A549 (cell line): ENCODE measurements around the gene SRSF12. TPM values are rescaled to one million over a fixed set of nuclear protein-coding genes. Genes with fewer than 3 reads are reported as not detected.
A peak's percentile ranks its signal among the peaks of the same experiment; 100 is the strongest.

Source experiments
- ATAC-seq, 2 experiments: fragments of 200-7000 bp in 1 of 2; fragments of >200 bp in 1 of 2; cut with Nextera tagmentation in 1 of 2; cut with Tn5 transposase in 1 of 2; 3 replicates each; pipeline versions ENCODE4 v1.8.0 to v1.9.1; 2018 to 2020; ENCODE audit warnings: mild to moderate bottlenecking in 1 of 2, moderate library complexity in 1 of 2
- CTCF ChIA-PET: fragments of 300-600 bp; sonication (Branson Sonifier 250); formaldehyde crosslinking; extraction: SDS; loops from one replicate; lab custom pipeline; 2021; ENCODE audit warnings: antibody characterized with exemption, inconsistent platforms; lab: Yijun Ruan, JAX
- POLR2A ChIA-PET: fragments of 350-600 bp; formaldehyde crosslinking; extraction: SDS; loops from one replicate; lab custom pipeline; 2021; ENCODE audit warnings: antibody characterized with exemption, inconsistent platforms; lab: Yijun Ruan, JAX
- DNase-seq, 2 experiments: peaks; one replicate each; pipeline versions ENCODE4 v3.0.0 to v3.0.0-alpha.2; 2011 to 2016; ENCODE audit warnings: low read depth in 1 of 2, low spot score in 1 of 2
- FAIRE-seq: peaks from 2 replicates; lab custom pipeline; 2011; peaks lifted over from hg19 to GRCh38; lab: Jason Lieb, UNC
- H3K27ac ChIP-seq, 2 experiments: fragments of >200 bp; sonication (Bioruptor Twin); formaldehyde crosslinking; 3 replicates each; pipeline ENCODE4 v1.5.1; 2016 to 2017
- H3K4me1 ChIP-seq: fragments of >200 bp; sonication (Bioruptor Twin); formaldehyde crosslinking; 3 replicates; pipeline ENCODE4 v1.6.1; 2016
- H3K4me2 ChIP-seq: fragments of >200 bp; sonication (Bioruptor Twin); formaldehyde crosslinking; 3 replicates; pipeline ENCODE4 v1.6.1; 2016
- H3K4me3 ChIP-seq: fragments of >200 bp; sonication (Bioruptor Twin); formaldehyde crosslinking; 3 replicates; pipeline ENCODE4 v1.5.1; 2016
- H3K9me3 ChIP-seq: fragments of >200 bp; sonication (Bioruptor Twin); formaldehyde crosslinking; 3 replicates; pipeline ENCODE4 v1.6.1; 2016
- BHLHE40 ChIP-seq: IDR thresholded peaks from 2 replicates; pipeline ENCODE4 v1.6.1; 2012; ENCODE audit warnings: low read depth, low read length, inconsistent platforms
- CBX2 ChIP-seq: fragments of 200-600 bp; sonication (generic); IDR thresholded peaks from 2 replicates; pipeline ENCODE4 v1.6.1; 2016; ENCODE audit warnings: low read depth, mild to moderate bottlenecking, borderline replicate concordance
- CHD2 ChIP-seq: fragments of 150-350 bp; IDR thresholded peaks from 2 replicates; pipeline ENCODE4 v1.6.1; 2014; ENCODE audit warnings: low read length; ENCODE audit not compliant: partially characterized antibody
- EP300 ChIP-seq, 2 experiments: fragments of >200 bp; sonication (Bioruptor Twin); formaldehyde crosslinking; IDR thresholded peaks; 2 replicates in 1 of 2; 3 replicates in 1 of 2; pipeline ENCODE4 v1.6.1; 2016 to 2017
- ESRRA ChIP-seq: fragments of 150-350 bp; IDR thresholded peaks from 2 replicates; pipeline ENCODE4 v1.6.1; 2014; ENCODE audit warnings: mild to moderate bottlenecking, low read length, borderline replicate concordance
- FOSL2 ChIP-seq, 2 experiments: fragments of 450-650 bp in 1 of 2; fragments of >200 bp in 1 of 2; sonication (Bioruptor Twin) in 1 of 2; formaldehyde crosslinking; IDR thresholded peaks; 2 replicates each; pipeline versions ENCODE4 v1.5.0 to v1.6.1; 2016 to 2020; ENCODE audit warnings: mild to moderate bottlenecking in 1 of 2, moderate library complexity in 1 of 2
- HEYL ChIP-seq: fragments of 250-450 bp; sonication (Bioruptor Pico); IDR thresholded peaks from 2 replicates; pipeline ENCODE4 v1.8.0; 2021; ENCODE audit warnings: mild to moderate bottlenecking, moderate library complexity
- HOXA7 ChIP-seq: fragments of 250-450 bp; sonication (Bioruptor Pico); IDR thresholded peaks from 2 replicates; pipeline ENCODE4 v1.5.0; 2020; ENCODE audit warnings: mild to moderate bottlenecking, moderate library complexity
- KDM1A ChIP-seq: fragments of 200-600 bp; sonication (generic); IDR thresholded peaks from 2 replicates; pipeline ENCODE4 v1.6.1; 2016; ENCODE audit warnings: low read depth, mild to moderate bottlenecking
- MAZ ChIP-seq: fragments of 150-350 bp; IDR thresholded peaks from 2 replicates; pipeline ENCODE4 v1.6.1; 2014; ENCODE audit warnings: antibody characterized with exemption, low read depth, low read length, borderline replicate concordance
- POLR2AphosphoS2 ChIP-seq: conservative IDR thresholded peaks from 2 replicates; pipeline ENCODE4 v1.6.1; 2012; ENCODE audit warnings: low read length, improper control_type of control experiment, inconsistent platforms
- RCOR1 ChIP-seq: fragments of 150-350 bp; IDR thresholded peaks from 2 replicates; pipeline ENCODE4 v1.6.1; 2014; ENCODE audit warnings: antibody characterized with exemption, low read length, low read depth
- RFX5 ChIP-seq: fragments of 450-650 bp; IDR thresholded peaks from 2 replicates; pipeline ENCODE4 v1.7.1; 2014; ENCODE audit warnings: antibody characterized with exemption, mild to moderate bottlenecking, moderate library complexity
- RNF2 ChIP-seq: fragments of 200-600 bp; sonication (generic); IDR thresholded peaks from 2 replicates; pipeline ENCODE4 v1.6.1; 2016; ENCODE audit warnings: low read depth, mild to moderate bottlenecking, antibody characterized with exemption, moderate library complexity, borderline replicate concordance
- SMC3 ChIP-seq: fragments of >200 bp; sonication (Bioruptor Twin); formaldehyde crosslinking; IDR thresholded peaks from 3 replicates; pipeline ENCODE4 v1.6.1; 2018; ENCODE audit warnings: inconsistent platforms
- TP53 ChIP-seq: fragments of 250-450 bp; sonication (Bioruptor Pico); IDR thresholded peaks from 2 replicates; pipeline ENCODE4 v1.5.0; 2021; ENCODE audit warnings: mild to moderate bottlenecking, moderate library complexity
- ZFP36 ChIP-seq: fragments of 450-650 bp; IDR thresholded peaks from 2 replicates; pipeline ENCODE4 v1.6.1; 2014; ENCODE audit warnings: borderline replicate concordance; ENCODE audit not compliant: partially characterized antibody
- ZNF302 ChIP-seq: fragments of 250-450 bp; sonication (Bioruptor Pico); IDR thresholded peaks from 2 replicates; pipeline ENCODE4 v1.9.0; 2021; ENCODE audit warnings: inconsistent platforms, mild to moderate bottlenecking, moderate library complexity
- ZSCAN20 ChIP-seq: fragments of 250-450 bp; sonication (Bioruptor Pico); IDR thresholded peaks from 2 replicates; pipeline ENCODE4 v1.8.0; 2022; ENCODE audit warnings: mild to moderate bottlenecking, moderate library complexity
- WGBS: methylation state at CpG from one replicate; pipeline ENCODE4 v1.1.6; 2017; ENCODE audit errors: missing lambda C conversion rate; 5-methylcytosine and 5-hydroxymethylcytosine counted together
- polyA plus RNA-seq, 4 experiments: library from polyadenylated mRNA; depleted of rRNA in 3 of 4; stranded (reverse); fragments of >200 nt; fragmentation: RNase III in 1 of 4; extraction: RNeasy Plus Mini Kit Qiagen cat#74134 plus additional on column Dnase treatment in 1 of 4; gene quantifications; 2 replicates in 3 of 4; 3 replicates in 1 of 4; pipeline ENCODE4 v1.2.3, GENCODE V29; 2011 to 2017
- TF ChIP-seq, protein P1 (sequence below): fragments of 200-600 bp; sonication (generic); IDR thresholded peaks from 2 replicates; pipeline ENCODE4 v1.6.1; 2016; ENCODE audit warnings: antibody characterized with exemption, mild to moderate bottlenecking, moderate library complexity
- TF ChIP-seq, protein P2 (sequence below): fragments of >200 bp; sonication (Bioruptor Twin); formaldehyde crosslinking; IDR thresholded peaks from 2 replicates; pipeline ENCODE4 v1.6.1; 2016
- TF ChIP-seq, protein P3 (sequence below): IDR thresholded peaks from 2 replicates; pipeline ENCODE4 v1.6.1; 2012

The SRSF12 gene
- polyA plus RNA-seq, 2 of the 4 experiments (the other 2 are of a cell fraction), result 1.5 to 2.7 TPM

DNA sequence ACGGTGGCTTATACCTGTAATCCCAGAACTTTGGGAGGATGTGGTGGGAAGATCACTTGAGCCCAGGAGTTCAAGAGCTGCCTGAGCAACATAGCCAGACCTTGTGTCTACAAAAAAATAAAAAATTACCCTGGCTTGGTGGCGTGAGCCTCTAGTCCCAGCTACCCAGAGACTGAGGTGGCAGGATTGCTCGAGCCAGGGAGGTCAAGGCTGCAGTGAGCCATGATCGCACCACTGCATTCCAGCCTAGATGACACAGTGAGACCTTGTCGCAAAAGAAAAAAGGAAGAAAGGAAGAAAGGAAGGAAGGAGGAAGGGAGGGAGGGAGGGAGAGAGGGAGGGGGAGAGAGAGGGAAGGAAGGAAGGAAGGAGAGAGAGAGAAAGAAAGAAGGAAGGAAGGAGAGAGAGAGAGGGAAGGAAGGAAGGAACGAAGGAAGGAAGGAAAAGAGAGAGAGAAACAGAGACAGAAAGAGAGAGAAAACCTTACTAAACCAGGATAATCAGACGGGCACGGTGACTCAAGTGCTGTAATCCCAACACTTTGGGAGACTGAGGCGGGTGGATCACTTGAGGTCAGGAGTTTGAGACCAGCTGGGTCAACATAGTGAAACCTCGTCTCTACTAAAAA lies 48.2 kb downstream of the SRSF12 start:
- Histone ChIP-seq H3K4me3 (no peak overlapping the region), H3K27ac (no peak overlapping the region), H3K9me3 (no peaks in the 10 kb centered on the region), H3K4me1 (peaks cover 18% of the 10 kb centered on the region), H3K4me2 (no peak overlapping the region)
- TF ChIP-seq, protein P1, sequence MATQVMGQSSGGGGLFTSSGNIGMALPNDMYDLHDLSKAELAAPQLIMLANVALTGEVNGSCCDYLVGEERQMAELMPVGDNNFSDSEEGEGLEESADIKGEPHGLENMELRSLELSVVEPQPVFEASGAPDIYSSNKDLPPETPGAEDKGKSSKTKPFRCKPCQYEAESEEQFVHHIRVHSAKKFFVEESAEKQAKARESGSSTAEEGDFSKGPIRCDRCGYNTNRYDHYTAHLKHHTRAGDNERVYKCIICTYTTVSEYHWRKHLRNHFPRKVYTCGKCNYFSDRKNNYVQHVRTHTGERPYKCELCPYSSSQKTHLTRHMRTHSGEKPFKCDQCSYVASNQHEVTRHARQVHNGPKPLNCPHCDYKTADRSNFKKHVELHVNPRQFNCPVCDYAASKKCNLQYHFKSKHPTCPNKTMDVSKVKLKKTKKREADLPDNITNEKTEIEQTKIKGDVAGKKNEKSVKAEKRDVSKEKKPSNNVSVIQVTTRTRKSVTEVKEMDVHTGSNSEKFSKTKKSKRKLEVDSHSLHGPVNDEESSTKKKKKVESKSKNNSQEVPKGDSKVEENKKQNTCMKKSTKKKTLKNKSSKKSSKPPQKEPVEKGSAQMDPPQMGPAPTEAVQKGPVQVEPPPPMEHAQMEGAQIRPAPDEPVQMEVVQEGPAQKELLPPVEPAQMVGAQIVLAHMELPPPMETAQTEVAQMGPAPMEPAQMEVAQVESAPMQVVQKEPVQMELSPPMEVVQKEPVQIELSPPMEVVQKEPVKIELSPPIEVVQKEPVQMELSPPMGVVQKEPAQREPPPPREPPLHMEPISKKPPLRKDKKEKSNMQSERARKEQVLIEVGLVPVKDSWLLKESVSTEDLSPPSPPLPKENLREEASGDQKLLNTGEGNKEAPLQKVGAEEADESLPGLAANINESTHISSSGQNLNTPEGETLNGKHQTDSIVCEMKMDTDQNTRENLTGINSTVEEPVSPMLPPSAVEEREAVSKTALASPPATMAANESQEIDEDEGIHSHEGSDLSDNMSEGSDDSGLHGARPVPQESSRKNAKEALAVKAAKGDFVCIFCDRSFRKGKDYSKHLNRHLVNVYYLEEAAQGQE, result no peak
- TF ChIP-seq ZSCAN20 (CRISPR knock-in tag) (no peak), RNF2 (no peak), ZFP36 (no peak), ESRRA (no peak), TP53 (CRISPR knock-in tag) (no peak), ZNF302 (CRISPR knock-in tag) (no peak), SMC3 (no peak), RFX5 (no peak)
- 81% methylated on average over 10 of the region's 10 CpGs for WGBS
- DNase-seq (no peak), ATAC-seq (no peak), FAIRE-seq (no peak)
- POLR2A ChIA-PET, result no interaction called here
- CTCF ChIA-PET, result interaction anchor here (1.1 to 2.0 kb wide), 3 partner anchors 9 to 87 kb away, joined by 3 to 9 read pairs (median 3); no protein-coding TSS in a partner anchor

DNA sequence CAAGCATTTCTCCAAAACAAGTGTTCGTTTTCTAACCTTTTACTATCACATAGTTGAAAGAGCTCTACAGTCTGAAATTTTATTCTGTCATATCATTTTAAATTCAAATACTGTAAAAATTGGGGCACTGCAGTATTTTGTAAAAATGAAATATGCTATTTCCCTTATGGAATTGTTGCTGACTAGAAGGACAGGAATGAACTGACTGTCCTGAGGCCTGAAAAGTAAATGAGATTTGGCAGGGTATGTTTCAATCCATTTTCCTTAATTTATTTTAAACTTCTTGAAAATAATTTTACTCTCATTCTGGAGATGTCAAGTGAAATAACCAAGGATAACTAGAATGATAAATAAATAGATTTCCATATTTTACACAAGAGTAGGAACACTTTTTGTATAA lies 49.2 kb downstream of the SRSF12 start:
- H3K4me2 ChIP-seq, result no peak overlapping the region
- no peak for FAIRE-seq
- H3K9me3 ChIP-seq, result no peaks in the 10 kb centered on the region
- POLR2A ChIA-PET, result no interaction called here
- H3K4me1 ChIP-seq, result peaks cover 18% of the 10 kb centered on the region
- DNase-seq, result no peak
- 31% methylated on average over 1 of the region's 1 CpG for WGBS
- ATAC-seq, result no peak
- CTCF ChIA-PET, result interaction anchor here (2.0 kb wide), 1 partner anchor 10 kb away, joined by 9 read pairs; no protein-coding TSS in a partner anchor
- no peak for TF ChIP-seq CHD2
- no peak for TF ChIP-seq HOXA7
- no peak for TF ChIP-seq BHLHE40
- no peak for TF ChIP-seq EP300 (IDR thresholded peaks at IDR 0.05)
- TF ChIP-seq KDM1A, result no peak
- TF ChIP-seq, protein P2, sequence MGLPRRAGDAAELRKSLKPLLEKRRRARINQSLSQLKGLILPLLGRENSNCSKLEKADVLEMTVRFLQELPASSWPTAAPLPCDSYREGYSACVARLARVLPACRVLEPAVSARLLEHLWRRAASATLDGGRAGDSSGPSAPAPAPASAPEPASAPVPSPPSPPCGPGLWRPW, result no peak
- TF ChIP-seq CBX2, result no peak
- no peak for TF ChIP-seq HEYL (CRISPR knock-in tag)
- no peak for TF ChIP-seq FOSL2 (IDR thresholded peaks at IDR 0.05)
- no peak for TF ChIP-seq FOSL2 (CRISPR knock-in tag; IDR thresholded peaks at IDR 0.05)
- TF ChIP-seq MAZ, result no peak
- TF ChIP-seq RCOR1, result no peak
- TF ChIP-seq ZSCAN20 (CRISPR knock-in tag), result no peak
- H3K4me3 ChIP-seq, result no peak overlapping the region
- H3K27ac ChIP-seq, result no peak overlapping the region

DNA sequence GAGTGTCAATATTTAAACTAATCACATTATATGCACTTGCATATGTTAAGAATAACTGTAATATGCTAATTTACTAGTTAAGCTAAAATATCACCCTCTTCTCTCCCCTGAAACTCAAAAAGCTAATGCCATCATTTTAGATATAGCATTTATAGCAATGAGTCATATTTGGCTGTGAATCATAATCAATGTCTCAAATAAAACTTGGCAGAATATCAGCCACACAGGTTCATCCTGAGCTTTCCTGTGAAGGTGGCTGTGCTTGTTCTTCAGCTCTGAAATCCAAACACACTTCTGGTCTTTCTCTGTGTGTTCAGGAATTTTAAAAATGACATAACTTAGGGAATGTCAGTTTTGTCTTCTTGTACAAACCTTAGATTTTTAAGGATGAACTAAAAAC lies 50.1 kb downstream of the SRSF12 start:
- TF ChIP-seq BHLHE40 (no peak), FOSL2 (IDR thresholded peaks at IDR 0.05) (no peak), FOSL2 (CRISPR knock-in tag; IDR thresholded peaks at IDR 0.05) (peak; percentile 57), POLR2AphosphoS2 (no peak), EP300 (IDR thresholded peaks at IDR 0.05) (no peak), CBX2 (no peak)
- TF ChIP-seq, protein P3, sequence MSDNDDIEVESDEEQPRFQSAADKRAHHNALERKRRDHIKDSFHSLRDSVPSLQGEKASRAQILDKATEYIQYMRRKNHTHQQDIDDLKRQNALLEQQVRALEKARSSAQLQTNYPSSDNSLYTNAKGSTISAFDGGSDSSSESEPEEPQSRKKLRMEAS, result no peak
- Histone ChIP-seq H3K27ac (no peak overlapping the region), H3K4me3 (no peak overlapping the region), H3K4me2 (peak overlapping the region; percentile 37; the same call in 2 of the 3 replicates), H3K9me3 (no peaks in the 10 kb centered on the region), H3K4me1 (peaks cover 18% of the 10 kb centered on the region)
- no peak for FAIRE-seq
- POLR2A ChIA-PET, result interaction anchor here (1.0 kb wide), 1 partner anchor 13 kb away, joined by 6 read pairs; the partner anchor contains the start of gene PNRC1
- DNase-seq, result no peak
- ATAC-seq, result no peak
- CTCF ChIA-PET, result interaction anchor here (0.5 kb wide), 1 partner anchor 11 kb away, joined by 3 read pairs; no protein-coding TSS in a partner anchor
